ENCODE measurements around the gene SLC2A13.

Gene SLC2A13

GRCh38 chr12:39840422-39840821 lies 265.5 kb downstream of the SLC2A13 start:
- Histone ChIP-seq H3K9me2 (replicated peaks; ENCODE audit: low read depth, low read length) (no peaks in the 10 kb centered on the region), H3F3A (ENCODE audit: low read depth) (no peaks in the 10 kb centered on the region), H4K20me1 (ENCODE audit: insufficient read depth, low read length, poor library complexity, severe bottlenecking) (no peaks in the 10 kb centered on the region), H3K27me3 (ENCODE audit: insufficient read depth, low read length, poor library complexity, severe bottlenecking) (no peaks in the 10 kb centered on the region), H3K4me1 (ENCODE audit: insufficient read depth, low read length, poor library complexity, severe bottlenecking) (no peaks in the 10 kb centered on the region), H3K4me2 (ENCODE audit: low read depth, low read length, poor library complexity, severe bottlenecking) (no peak overlapping the region), H3K9me3 (ENCODE audit: insufficient read depth, low read depth, low read length) (no peaks in the 10 kb centered on the region), H3K4me3 (ENCODE audit: low read length, poor library complexity, severe bottlenecking) (no peak overlapping the region), H3K9ac (ENCODE audit: low read depth, low read length, poor library complexity, severe bottlenecking) (no peak overlapping the region), H3K36me3 (ENCODE audit: insufficient read depth, low read length) (no peaks in the 10 kb centered on the region), H3K79me2 (ENCODE audit: insufficient read depth, low read length) (no peaks in the 10 kb centered on the region), H2AFZ (ENCODE audit: low read length) (no peak overlapping the region)
- TF ChIP-seq CTCF (conservative IDR thresholded peaks at IDR 0.05; ENCODE audit: low read length) (no peak), EZH2phosphoT487 (IDR thresholded peaks at IDR 0.05; ENCODE audit: borderline replicate concordance) (no peak)

- Histone ChIP-seq H3F3A (ENCODE audit: low read depth) (no peaks in the 10 kb centered on the region), H3K36me3 (ENCODE audit: insufficient read depth, low read length) (no peaks in the 10 kb centered on the region), H3K79me2 (ENCODE audit: insufficient read depth, low read length) (no peaks in the 10 kb centered on the region), H2AFZ (ENCODE audit: low read length) (no peak overlapping the region), H3K4me1 (ENCODE audit: insufficient read depth, low read length, poor library complexity, severe bottlenecking) (no peaks in the 10 kb centered on the region), H3K9me3 (ENCODE audit: insufficient read depth, low read depth, low read length) (no peaks in the 10 kb centered on the region), H4K20me1 (ENCODE audit: insufficient read depth, low read length, poor library complexity, severe bottlenecking) (no peaks in the 10 kb centered on the region), H3K4me3 (ENCODE audit: low read length, poor library complexity, severe bottlenecking) (no peak overlapping the region), H3K4me2 (ENCODE audit: low read depth, low read length, poor library complexity, severe bottlenecking) (no peak overlapping the region), H3K9ac (ENCODE audit: low read depth, low read length, poor library complexity, severe bottlenecking) (no peak overlapping the region), H3K9me2 (replicated peaks; ENCODE audit: low read depth, low read length) (no peaks in the 10 kb centered on the region), H3K27me3 (ENCODE audit: insufficient read depth, low read length, poor library complexity, severe bottlenecking) (no peaks in the 10 kb centered on the region)
- no peak for TF ChIP-seq EZH2phosphoT487 (IDR thresholded peaks at IDR 0.05; ENCODE audit: borderline replicate concordance)
- TF ChIP-seq CTCF (conservative IDR thresholded peaks at IDR 0.05; ENCODE audit: low read length), result no peak
Observed at GRCh38 chr12:39839072-39839471, 266.8 kb downstream of the SLC2A13 start.

- Histone ChIP-seq H3K4me1 (ENCODE audit: insufficient read depth, low read length, poor library complexity, severe bottlenecking) (peaks cover 12% of the 10 kb centered on the region), H3K79me2 (ENCODE audit: insufficient read depth, low read length) (no peaks in the 10 kb centered on the region), H4K20me1 (ENCODE audit: insufficient read depth, low read length, poor library complexity, severe bottlenecking) (no peaks in the 10 kb centered on the region), H3K9ac (ENCODE audit: low read depth, low read length, poor library complexity, severe bottlenecking) (no peak overlapping the region), H3K4me2 (ENCODE audit: low read depth, low read length, poor library complexity, severe bottlenecking) (no peak overlapping the region), H3F3A (ENCODE audit: low read depth) (no peaks in the 10 kb centered on the region), H3K27me3 (ENCODE audit: insufficient read depth, low read length, poor library complexity, severe bottlenecking) (no peaks in the 10 kb centered on the region), H3K9me3 (ENCODE audit: insufficient read depth, low read depth, low read length) (no peaks in the 10 kb centered on the region), H3K9me2 (replicated peaks; ENCODE audit: low read depth, low read length) (no peaks in the 10 kb centered on the region), H3K36me3 (ENCODE audit: insufficient read depth, low read length) (no peaks in the 10 kb centered on the region), H2AFZ (ENCODE audit: low read length) (no peak overlapping the region), H3K4me3 (ENCODE audit: low read length, poor library complexity, severe bottlenecking) (no peak overlapping the region)
- TF ChIP-seq EZH2phosphoT487 (IDR thresholded peaks at IDR 0.05; ENCODE audit: borderline replicate concordance) (no peak), CTCF (conservative IDR thresholded peaks at IDR 0.05; ENCODE audit: low read length) (no peak)
Observed at GRCh38 chr12:39835517-39836489, 270.1 kb downstream of the SLC2A13 start.
